IPS-18c (cell line): ENCODE measurements around the gene RAF1.

Experiments used
- H3K4me3 ChIP-seq: 2 replicates; pipeline ENCODE4 v1.7.0; 2013; ENCODE audit warnings: low read depth, mild to moderate bottlenecking, low read length, moderate library complexity; ENCODE audit not compliant: insufficient read depth
- H3K9me3 ChIP-seq: one replicate; pipeline ENCODE4 v1.6.1; 2013; ENCODE audit warnings: mild to moderate bottlenecking, low read length, moderate library complexity; ENCODE audit not compliant: control insufficient read depth, insufficient read depth

RAF1 gene

GRCh38 chr3:12622335-12622734, 41.6 kb downstream of the RAF1 start:
- H3K9me3 ChIP-seq: no peaks in the 10 kb centered on the region
- H3K4me3 ChIP-seq: no peak overlapping the region

GRCh38 chr3:12620729-12621128, 43.2 kb downstream of the RAF1 start:
- Histone ChIP-seq H3K9me3 (no peaks in the 10 kb centered on the region), H3K4me3 (no peak overlapping the region)

- H3K9me3 ChIP-seq: no peaks in the 10 kb centered on the region
- no peak overlapping the region for H3K4me3 ChIP-seq
These were observed 43.6 kb downstream of the RAF1 start for GRCh38 chr3:12620305-12620704.

GRCh38 chr3:12618426-12618825, 45.5 kb downstream of the RAF1 start:
- no peaks in the 10 kb centered on the region for H3K9me3 ChIP-seq
- no peak overlapping the region for H3K4me3 ChIP-seq

- Histone ChIP-seq H3K4me3 (no peak overlapping the region), H3K9me3 (no peaks in the 10 kb centered on the region)
These were observed 48.7 kb downstream of the RAF1 start for GRCh38 chr3:12615266-12615665.

GRCh38 chr3:12613250-12613649, 50.7 kb downstream of the RAF1 start:
- Histone ChIP-seq H3K4me3 (no peak overlapping the region), H3K9me3 (no peaks in the 10 kb centered on the region)

- Histone ChIP-seq H3K9me3 (no peaks in the 10 kb centered on the region), H3K4me3 (no peak overlapping the region)
These were observed 51.2 kb downstream of the RAF1 start for GRCh38 chr3:12612514-12613226.

- H3K9me3 ChIP-seq: no peaks in the 10 kb centered on the region
- H3K4me3 ChIP-seq: no peak overlapping the region
These were observed 52.8 kb downstream of the RAF1 start for GRCh38 chr3:12611117-12611516.

- Histone ChIP-seq H3K9me3 (no peaks in the 10 kb centered on the region), H3K4me3 (no peak overlapping the region)
These were observed 55.5 kb downstream of the RAF1 start for GRCh38 chr3:12608376-12608775.

- no peaks in the 10 kb centered on the region for H3K9me3 ChIP-seq
- no peak overlapping the region for H3K4me3 ChIP-seq
These were observed 59.9 kb downstream of the RAF1 start for GRCh38 chr3:12603969-12604368.

- no peaks in the 10 kb centered on the region for H3K9me3 ChIP-seq
- no peak overlapping the region for H3K4me3 ChIP-seq
These were observed 62.8 kb downstream of the RAF1 start for GRCh38 chr3:12601072-12601471.

- H3K4me3 ChIP-seq: no peak overlapping the region
- H3K9me3 ChIP-seq: no peaks in the 10 kb centered on the region
These were observed 65.0 kb downstream of the RAF1 start for GRCh38 chr3:12598890-12599289.

- no peak overlapping the region for H3K4me3 ChIP-seq
These were observed 70.4 kb downstream of the RAF1 start for GRCh38 chr3:12593473-12593872.

GRCh38 chr3:12591997-12592715, 71.8 kb downstream of the RAF1 start:
- Histone ChIP-seq H3K9me3 (no peaks in the 10 kb centered on the region), H3K4me3 (no peak overlapping the region)

More at GRCh38 chr3:12593473-12593872, 70.4 kb downstream of the RAF1 start:
- no peaks in the 10 kb centered on the region for H3K9me3 ChIP-seq

- Histone ChIP-seq H3K9me3 (no peaks in the 10 kb centered on the region), H3K4me3 (no peak overlapping the region)
These were observed 72.5 kb downstream of the RAF1 start for GRCh38 chr3:12591456-12591855.

GRCh38 chr3:12590096-12590495, 73.8 kb downstream of the RAF1 start:
- Histone ChIP-seq H3K9me3 (no peaks in the 10 kb centered on the region), H3K4me3 (no peak overlapping the region)

- H3K9me3 ChIP-seq: no peaks in the 10 kb centered on the region
These were observed 75.6 kb downstream of the RAF1 start for GRCh38 chr3:12588039-12589009.

More at GRCh38 chr3:12588039-12589009, 75.6 kb downstream of the RAF1 start:
- H3K4me3 ChIP-seq: no peak overlapping the region
